GM13976 (cell line): ENCODE measurements around the gene PCNX2.
"Not testable (repeated sequence)": the region's sequence is repeated elsewhere in the genome, so short reads cannot be mapped to it uniquely, and the experiment has no call there.

Experiments used
- DNase-seq: peaks from one replicate; pipeline ENCODE4 v3.0.0; 2012; ENCODE audit warnings: low spot score
- in situ Hi-C: fragments of 300-500 bp; cut with MboI; formaldehyde crosslinking; loops from one replicate; pipeline ENCODE4 v1.12.0; 2022; ENCODE audit warnings: low sequenced_read_pairs, mixed read lengths, inconsistent platforms; ENCODE audit not compliant: unreplicated experiment
- TF ChIP-seq, protein P1 (sequence below): IDR thresholded peaks from 2 replicates; pipeline ENCODE4 v1.5.1; 2012; ENCODE audit warnings: borderline replicate concordance, mild to moderate bottlenecking; ENCODE audit not compliant: insufficient read depth; ENCODE audit errors: extremely low read depth, missing control alignments, control extremely low read depth

PCNX2 gene

DNA sequence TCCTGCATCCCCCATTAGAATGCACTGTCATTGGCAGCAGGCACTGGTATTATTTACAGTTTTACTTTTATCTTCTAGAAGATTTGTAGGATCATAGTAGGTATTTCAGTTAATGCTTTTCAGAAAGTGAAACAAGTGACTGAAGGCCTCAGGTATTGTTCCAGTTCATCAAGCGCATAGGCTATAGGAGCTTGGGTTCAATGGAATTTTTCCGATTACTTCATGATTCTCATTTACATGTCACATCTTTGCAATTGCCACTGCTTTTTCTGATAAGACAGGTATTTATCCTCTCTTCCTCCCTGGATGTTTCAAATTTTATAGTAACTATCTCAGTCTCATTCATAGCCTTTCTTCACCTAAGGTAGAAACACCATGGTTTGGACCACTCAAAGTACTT lies 183.8 kb downstream of the PCNX2 start:
- no peak for DNase-seq
- in situ Hi-C loops = no loop called here
- TF ChIP-seq, protein P1, sequence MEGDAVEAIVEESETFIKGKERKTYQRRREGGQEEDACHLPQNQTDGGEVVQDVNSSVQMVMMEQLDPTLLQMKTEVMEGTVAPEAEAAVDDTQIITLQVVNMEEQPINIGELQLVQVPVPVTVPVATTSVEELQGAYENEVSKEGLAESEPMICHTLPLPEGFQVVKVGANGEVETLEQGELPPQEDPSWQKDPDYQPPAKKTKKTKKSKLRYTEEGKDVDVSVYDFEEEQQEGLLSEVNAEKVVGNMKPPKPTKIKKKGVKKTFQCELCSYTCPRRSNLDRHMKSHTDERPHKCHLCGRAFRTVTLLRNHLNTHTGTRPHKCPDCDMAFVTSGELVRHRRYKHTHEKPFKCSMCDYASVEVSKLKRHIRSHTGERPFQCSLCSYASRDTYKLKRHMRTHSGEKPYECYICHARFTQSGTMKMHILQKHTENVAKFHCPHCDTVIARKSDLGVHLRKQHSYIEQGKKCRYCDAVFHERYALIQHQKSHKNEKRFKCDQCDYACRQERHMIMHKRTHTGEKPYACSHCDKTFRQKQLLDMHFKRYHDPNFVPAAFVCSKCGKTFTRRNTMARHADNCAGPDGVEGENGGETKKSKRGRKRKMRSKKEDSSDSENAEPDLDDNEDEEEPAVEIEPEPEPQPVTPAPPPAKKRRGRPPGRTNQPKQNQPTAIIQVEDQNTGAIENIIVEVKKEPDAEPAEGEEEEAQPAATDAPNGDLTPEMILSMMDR = no peak

DNA sequence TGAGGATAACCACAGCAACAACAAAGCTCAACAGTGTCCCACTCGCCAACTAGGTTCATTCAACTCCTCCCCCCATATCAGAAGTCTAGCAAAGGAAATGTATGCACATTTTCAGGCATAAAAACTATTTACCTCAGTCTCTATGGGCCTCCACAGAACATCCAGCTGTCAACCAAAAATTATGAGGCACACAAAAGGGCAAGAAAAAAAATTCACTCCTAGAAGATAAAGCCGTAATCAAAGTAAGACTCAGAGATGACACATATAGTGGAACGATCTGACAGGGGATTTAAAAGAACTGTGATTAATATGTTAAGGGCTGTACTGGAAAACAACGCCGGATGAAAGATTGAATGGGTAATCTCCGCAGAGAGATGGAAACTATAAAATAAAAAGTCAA lies 186.4 kb downstream of the PCNX2 start:
- in situ Hi-C loops = no loop called here
- no peak for DNase-seq
- TF ChIP-seq, protein P1 = no peak

DNA sequence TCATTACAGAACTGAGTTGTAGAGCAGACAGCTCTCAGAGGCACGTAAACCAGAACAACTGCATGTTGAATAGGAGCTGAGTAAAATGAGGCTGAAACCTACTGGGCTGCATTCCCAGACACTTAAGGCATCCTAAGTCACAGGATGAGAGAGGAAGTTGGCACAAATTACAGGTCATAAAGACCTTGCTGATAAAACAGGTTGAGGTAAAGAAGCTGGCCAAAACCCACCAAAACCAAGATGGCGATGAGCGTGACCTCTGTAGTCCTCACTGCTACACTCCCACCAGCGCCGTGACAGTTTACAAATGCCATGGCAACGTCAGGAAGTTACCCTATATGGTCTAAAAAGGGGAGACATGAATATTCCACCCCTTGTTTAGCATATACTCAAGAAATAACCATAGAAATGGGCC lies 187.8 kb downstream of the PCNX2 start:
- DNase-seq, in situ Hi-C loops: not testable (repeated sequence)

DNA sequence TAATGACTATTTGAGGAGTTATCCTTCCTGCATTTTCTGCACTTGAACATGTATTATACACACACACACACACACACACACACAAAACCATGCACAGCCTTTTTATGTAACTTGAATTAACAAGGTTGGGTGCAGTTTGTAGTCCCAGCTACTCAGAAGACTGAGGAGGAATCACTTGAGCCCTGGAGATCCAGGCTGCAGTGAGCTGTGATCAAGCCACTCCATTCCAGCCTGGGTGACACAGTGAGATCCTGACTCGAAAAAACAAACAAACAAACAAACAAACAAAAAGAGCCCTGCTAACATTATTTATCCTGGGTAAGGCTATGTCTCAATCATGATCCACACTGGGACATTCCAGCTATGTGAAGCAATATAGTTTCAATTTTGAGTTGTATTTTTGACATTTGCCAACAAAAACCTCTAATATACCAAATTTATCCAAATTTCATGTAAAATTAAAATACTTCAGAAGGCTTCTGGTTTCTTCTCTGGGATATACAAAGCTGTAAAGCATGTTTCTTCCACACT lies 188.3 kb downstream of the PCNX2 start:
- in situ Hi-C loops = no loop called here
- DNase-seq = no peak
- TF ChIP-seq, protein P1 = no peak

DNA sequence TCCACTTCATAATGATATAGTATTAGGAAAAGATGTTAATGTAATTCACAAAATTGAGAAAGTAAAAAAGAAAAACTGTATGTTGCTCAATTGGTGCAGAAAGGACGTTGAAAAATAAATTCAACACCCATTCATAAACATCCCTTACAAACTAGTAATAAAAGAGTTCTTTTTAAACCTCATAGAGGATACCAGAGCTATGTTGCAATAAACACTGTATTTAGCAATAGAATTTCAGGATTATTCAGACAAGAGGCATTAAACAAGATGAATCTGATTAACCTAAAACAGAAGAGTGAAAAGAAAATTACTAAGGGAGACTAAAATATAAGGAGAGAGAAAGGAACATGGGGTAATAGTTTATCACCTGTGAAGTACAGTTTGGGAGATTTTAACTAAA lies 190.3 kb downstream of the PCNX2 start:
- no peak for DNase-seq
- TF ChIP-seq, protein P1 = no peak
- in situ Hi-C loops = no loop called here

DNA sequence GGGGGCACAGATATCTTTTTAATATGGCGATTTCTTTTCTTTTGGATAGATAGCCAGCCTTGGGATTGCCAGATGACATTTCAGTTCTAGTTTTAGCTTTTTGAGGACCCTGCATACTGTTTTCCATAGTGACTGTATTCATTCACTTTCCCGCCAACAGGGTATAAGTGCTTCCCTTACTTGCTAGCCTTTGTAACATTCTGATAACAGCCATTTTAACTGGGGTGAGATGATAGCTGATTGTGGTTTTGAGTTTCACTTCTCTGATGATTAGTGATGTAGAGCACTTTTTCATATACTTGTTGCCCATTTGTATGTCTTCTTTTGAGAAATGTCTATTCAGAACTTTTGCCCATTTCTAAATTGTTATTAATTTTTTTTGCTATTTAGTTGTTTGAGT lies 193.2 kb downstream of the PCNX2 start:
- no peak for DNase-seq
- in situ Hi-C loops = no loop called here
- TF ChIP-seq, protein P1 = no peak

DNA sequence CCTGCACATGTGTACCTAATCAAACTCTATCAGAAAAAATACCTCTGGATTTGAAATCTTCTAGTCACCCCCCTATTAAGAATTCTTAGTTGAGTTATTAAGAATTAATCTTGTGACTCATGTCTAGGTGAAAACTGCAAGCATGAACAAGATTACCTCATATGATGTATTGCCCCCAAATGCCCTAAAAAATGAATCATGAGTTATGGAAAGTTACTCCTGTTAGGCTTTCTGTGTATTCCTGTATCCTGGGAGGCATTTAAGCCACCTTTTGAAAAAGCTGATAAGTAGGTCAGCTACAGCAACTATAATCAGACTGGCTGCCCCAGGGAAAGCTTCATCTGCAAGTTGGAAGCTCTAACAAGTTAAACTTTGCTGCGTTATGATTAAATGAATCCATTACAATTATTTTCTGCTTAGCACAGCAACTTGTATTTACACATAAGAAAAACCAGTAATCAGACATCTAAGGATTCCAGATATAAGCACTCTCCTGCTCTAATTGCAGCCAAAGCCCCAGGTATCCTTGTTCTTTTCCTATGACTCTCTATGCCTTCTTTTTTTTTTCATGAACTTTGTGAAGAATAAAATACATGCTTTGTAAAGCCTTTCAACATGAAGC lies 197.5 kb downstream of the PCNX2 start:
- no peak for DNase-seq
- in situ Hi-C loops = no loop called here
- TF ChIP-seq, protein P1 = no peak
